OCI-LY7 (cell line): ENCODE results near the gene LUC7L3. TPM values are rescaled to one million over a fixed set of nuclear protein-coding genes. Genes with fewer than 3 reads are reported as not detected.

Source experiments
- BruUV-seq: library from RNA; stranded (reverse); fragments of 400-500 nt; replicated peaks from 2 replicates; lab custom pipeline; 2021; lab: Mats Ljungman, UMichigan
- CTCF ChIA-PET: fragments of 300-600 bp; sonication (Branson Sonifier 250); formaldehyde crosslinking; loops from one replicate; lab custom pipeline; 2022; ENCODE audit warnings: antibody characterized with exemption; ENCODE audit not compliant: unreplicated experiment; lab: Charles Lee
- POLR2A ChIA-PET: fragments of 300-600 bp; sonication (Branson Sonifier 250); formaldehyde crosslinking; loops from one replicate; lab custom pipeline; 2022; ENCODE audit warnings: antibody characterized with exemption; lab: Charles Lee
- DNase-seq: peaks from one replicate; pipeline ENCODE4 v3.0.0-alpha.2; 2015; ENCODE audit warnings: low spot score
- H2AFZ ChIP-seq: fragments of 200-600 bp; sonication (generic), shearing (Covaris generic); 2 replicates; pipeline ENCODE4 v1.6.1; 2014; ENCODE audit warnings: mild to moderate bottlenecking, antibody characterized with exemption, low read length, moderate library complexity
- H3K27ac ChIP-seq: fragments of 200-600 bp; sonication (generic); 2 replicates; pipeline ENCODE4 v1.5.1; 2014; ENCODE audit warnings: mixed run types, low read depth, mild to moderate bottlenecking, moderate library complexity, low read length, inconsistent platforms; ENCODE audit not compliant: poor library complexity, severe bottlenecking
- H3K36me3 ChIP-seq: fragments of 200-600 bp; sonication (generic); 2 replicates; pipeline ENCODE4 v1.6.1; 2014; ENCODE audit warnings: mild to moderate bottlenecking, antibody characterized with exemption, low read length, moderate library complexity, mixed read lengths; ENCODE audit not compliant: insufficient read depth
- H3K4me1 ChIP-seq: fragments of 200-600 bp; sonication (generic); 2 replicates; pipeline ENCODE4 v1.5.1; 2014; ENCODE audit warnings: mild to moderate bottlenecking, low read length; ENCODE audit not compliant: insufficient read depth, poor library complexity, severe bottlenecking
- H3K4me2 ChIP-seq: fragments of 200-600 bp; sonication (generic); 2 replicates; pipeline ENCODE4 v1.6.1; 2014; ENCODE audit warnings: mild to moderate bottlenecking, low read length
- H3K4me3 ChIP-seq: fragments of 200-600 bp; sonication (generic); 2 replicates; pipeline ENCODE4 v1.5.1; 2014; ENCODE audit warnings: mild to moderate bottlenecking, low read depth, low read length; ENCODE audit not compliant: poor library complexity, severe bottlenecking
- H3K79me2 ChIP-seq: fragments of 200-600 bp; sonication (generic); 2 replicates; pipeline ENCODE4 v1.6.1; 2016; ENCODE audit warnings: low read depth, mild to moderate bottlenecking, low read length, moderate library complexity, mixed read lengths; ENCODE audit not compliant: insufficient read depth
- H3K9me2 ChIP-seq: fragments of 200-600 bp; sonication (generic); 2 replicates; pipeline ENCODE4 v1.6.1; 2016; ENCODE audit warnings: mild to moderate bottlenecking, low read length, mixed read lengths; ENCODE audit not compliant: insufficient read depth
- H3K9me3 ChIP-seq: fragments of 200-600 bp; sonication (generic); 2 replicates; pipeline ENCODE4 v1.6.1; 2014; ENCODE audit warnings: mild to moderate bottlenecking, mixed run types, low read length, mixed read lengths
- H4K20me1 ChIP-seq: fragments of 200-600 bp; sonication (generic); 2 replicates; pipeline ENCODE4 v1.6.1; 2014; ENCODE audit warnings: mild to moderate bottlenecking, antibody characterized with exemption, low read length, moderate library complexity, mixed read lengths; ENCODE audit not compliant: insufficient read depth
- CTCF ChIP-seq: fragments of 200-600 bp; sonication (generic); conservative IDR thresholded peaks from 2 replicates; pipeline ENCODE4 v1.5.1; 2014; ENCODE audit warnings: mild to moderate bottlenecking, antibody characterized with exemption, low read length, moderate library complexity, mixed read lengths
- EZH2phosphoT487 ChIP-seq: fragments of 200-600 bp; sonication (generic); IDR thresholded peaks from 2 replicates; pipeline ENCODE4 v1.6.1; 2018; ENCODE audit warnings: low read depth, borderline replicate concordance, mild to moderate bottlenecking, mixed run types, antibody characterized with exemption, low read length, moderate library complexity, mixed read lengths
- intact Hi-C: fragments of 100-400 bp; cut with micrococcal nuclease; formaldehyde crosslinking; loops from one replicate; pipeline ENCODE4 v1.10.0; 2022; ENCODE audit not compliant: unreplicated experiment
- total RNA-seq, 2 experiments: library from RNA; depleted of rRNA in 1 of 2; stranded (reverse); fragments of >200 nt in 1 of 2; shearing (Covaris generic) in 1 of 2; gene quantifications; 2 replicates each; pipeline ENCODE4 v1.2.3, GENCODE V29; 2014 to 2022

The LUC7L3 gene
- total RNA-seq, 2 experiments from 2014 or later, result 109 to 190 TPM

- intact Hi-C loops, result loop anchor here (10.0 kb wide), 1 partner anchor 222 kb away; the partner anchor contains the start of gene SPATA20
- TF ChIP-seq CTCF (no peak), EZH2phosphoT487 (no peak)
- Histone ChIP-seq H2AFZ (no peak overlapping the region), H4K20me1 (no peaks in the 10 kb centered on the region), H3K36me3 (no peaks in the 10 kb centered on the region), H3K4me2 (no peak overlapping the region), H3K9me2 (no peaks in the 10 kb centered on the region), H3K9me3 (no peaks in the 10 kb centered on the region), H3K4me3 (no peak overlapping the region), H3K79me2 (no peaks in the 10 kb centered on the region), H3K27ac (no peak overlapping the region), H3K4me1 (peaks cover 37% of the 10 kb centered on the region)
- ChIA-PET POLR2A (no interaction called here), CTCF (no interaction called here)
- no peak for DNase-seq
- no TSS peak for BruUV-seq
Observed at GRCh38 chr17:50767030-50767429, 47.6 kb downstream of the LUC7L3 start.

GRCh38 chr17:50767446-50767845 is 48.0 kb downstream of the LUC7L3 start, which contains the start of gene ANKRD40CL:
ANKRD40CL (minus strand) TSS chr17:50767518; CDS start chr17:50766913, 605 bp downstream.
- Histone ChIP-seq H3K36me3 (no peaks in the 10 kb centered on the region), H2AFZ (no peak within 1 kb of the TSS), H3K79me2 (no peaks in the 10 kb centered on the region), H4K20me1 (no peaks in the 10 kb centered on the region), H3K27ac (no peak within 1 kb of the TSS), H3K9me3 (no peaks in the 10 kb centered on the region), H3K9me2 (no peaks in the 10 kb centered on the region), H3K4me2 (no peak within 1 kb of the TSS), H3K4me3 (no peak within 1 kb of the TSS), H3K4me1 (peaks cover 41% of the 10 kb centered on the region)
- CTCF ChIA-PET, result no interaction called here
- intact Hi-C loops, result loop anchor here (10.0 kb wide), 1 partner anchor 223 kb away; the partner anchor contains the start of gene SPATA20
- no peak for DNase-seq
- BruUV-seq, result no TSS peak
- POLR2A ChIA-PET, result no interaction called here
- no peak for TF ChIP-seq CTCF
- TF ChIP-seq EZH2phosphoT487, result no peak

GRCh38 chr17:50768346-50768761 is 49.0 kb downstream of the LUC7L3 start:
- no peaks in the 10 kb centered on the region for H3K36me3 ChIP-seq
- intact Hi-C loops, result loop anchor here (10.0 kb wide), 1 partner anchor 224 kb away; the partner anchor contains the start of gene SPATA20
- TF ChIP-seq EZH2phosphoT487 (no peak), CTCF (no peak)
- no peaks in the 10 kb centered on the region for H4K20me1 ChIP-seq
- H3K4me2 ChIP-seq, result no peak overlapping the region
- no peak overlapping the region for H2AFZ ChIP-seq
- H3K27ac ChIP-seq, result no peak overlapping the region
- POLR2A ChIA-PET, result no interaction called here
- H3K4me1 ChIP-seq, result peaks cover 33% of the 10 kb centered on the region
- H3K79me2 ChIP-seq, result no peaks in the 10 kb centered on the region
- DNase-seq, result no peak
- CTCF ChIA-PET, result no interaction called here
- no peaks in the 10 kb centered on the region for H3K9me2 ChIP-seq
- H3K4me3 ChIP-seq, result no peak overlapping the region
- H3K9me3 ChIP-seq, result no peaks in the 10 kb centered on the region
- BruUV-seq, result no TSS peak
